GM12891 (cell line): ENCODE measurements around the gene ABCC4.

Experiments used
- PAX5 ChIP-seq: IDR thresholded peaks from 2 replicates; pipeline ENCODE4 v1.6.1; 2011; ENCODE audit warnings: low read length, moderate library complexity, mild to moderate bottlenecking; ENCODE audit not compliant: insufficient read depth, severe bottlenecking
- POLR2A ChIP-seq: IDR thresholded peaks from 2 replicates; pipeline ENCODE4 v1.6.1; 2011; ENCODE audit warnings: low read depth, low read length, control low read depth
- POLR2AphosphoS5 ChIP-seq: IDR thresholded peaks from 2 replicates; pipeline ENCODE4 v1.6.1; 2011; ENCODE audit warnings: low read depth, low read length, control low read depth
- POU2F2 ChIP-seq: IDR thresholded peaks from 2 replicates; pipeline ENCODE4 v1.6.1; 2011; ENCODE audit warnings: low read depth, mild to moderate bottlenecking, control low read depth, low read length, moderate library complexity
- SPI1 ChIP-seq: IDR thresholded peaks from 2 replicates; pipeline ENCODE4 v1.6.1; 2011; ENCODE audit warnings: low read depth, low read length, control low read depth
- TAF1 ChIP-seq: IDR thresholded peaks from 2 replicates; pipeline ENCODE4 v1.6.1; 2011; ENCODE audit warnings: low read depth, low read length, control low read depth

DNA sequence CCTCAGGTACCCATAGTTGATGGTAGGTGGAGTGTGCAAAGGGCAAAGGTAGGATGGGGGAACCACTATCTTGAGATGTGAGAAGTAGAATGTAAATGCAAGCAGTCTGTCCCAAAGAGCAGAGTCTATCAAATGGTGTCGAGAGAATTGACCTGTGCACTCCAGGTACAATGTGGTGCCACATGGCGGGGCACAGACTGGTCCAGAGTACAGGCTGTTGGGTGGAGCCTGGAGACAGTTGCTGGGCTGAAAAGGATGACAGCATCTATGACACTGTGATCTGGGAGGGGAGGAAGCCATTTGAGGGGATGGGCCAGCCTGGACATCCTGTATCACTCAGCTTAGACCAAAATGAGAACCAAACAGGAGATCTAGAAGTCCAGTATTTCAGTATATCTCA, 180.6 kb downstream of the ABCC4 start:
- TF ChIP-seq POLR2A, result no peak
- TF ChIP-seq POU2F2, result no peak
- no peak for TF ChIP-seq TAF1
- no peak for TF ChIP-seq PAX5
- TF ChIP-seq POLR2AphosphoS5, result no peak
- no peak for TF ChIP-seq SPI1
